Stimulated activated memory B cell treated with anti-CD40 and anti-IgM and Interleukin-4, amounts not matched to agents 10 μg/mL and 1 μg/mL and 100 μg/mL, for 72 hours (primary cell): ENCODE results near the gene SUCO.

Source experiments
- ATAC-seq: fragments of 150-1000 bp; cut with Tn5 transposase; 2 replicates; pipeline ENCODE4 v1.10.0; 2021
- H3K27ac Mint-ChIP-seq: one replicate; pipeline ENCODE4 v1.8.0; 2022; ENCODE audit warnings: mild to moderate bottlenecking, mixed read lengths
- H3K27me3 Mint-ChIP-seq: one replicate; pipeline ENCODE4 v1.8.0; 2022; ENCODE audit warnings: mixed read lengths
- H3K36me3 Mint-ChIP-seq: one replicate; pipeline ENCODE4 v1.8.0; 2022; ENCODE audit warnings: mixed read lengths
- H3K4me1 Mint-ChIP-seq: one replicate; pipeline ENCODE4 v1.8.0; 2022; ENCODE audit warnings: mixed read lengths
- H3K4me3 Mint-ChIP-seq: one replicate; pipeline ENCODE4 v1.8.0; 2022; ENCODE audit warnings: mild to moderate bottlenecking, moderate library complexity, mixed read lengths
- H3K9me3 Mint-ChIP-seq: one replicate; pipeline ENCODE4 v1.8.0; 2022; ENCODE audit warnings: mixed read lengths

Gene SUCO

DNA sequence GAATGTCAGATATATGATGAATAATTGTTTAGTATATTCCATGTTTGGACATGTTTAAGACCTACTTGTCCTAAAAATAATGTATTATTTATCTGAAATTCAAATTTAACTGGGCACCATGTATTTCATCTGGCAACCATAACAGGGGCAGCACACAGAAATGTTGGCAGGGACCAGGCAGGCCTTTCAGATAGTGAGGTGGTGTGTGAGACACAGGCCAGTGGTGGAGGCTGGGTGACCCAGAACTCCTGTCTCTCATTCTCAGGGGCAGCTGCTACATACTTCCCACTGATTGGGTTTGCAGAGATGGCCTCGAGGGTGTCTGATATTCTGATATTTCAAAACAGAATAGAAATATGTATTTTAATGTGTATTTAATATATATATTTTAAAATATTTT lies 124.6 kb downstream of the SUCO start:
- H3K4me1 Mint-ChIP-seq = peaks cover 7% of the 10 kb centered on the region

DNA sequence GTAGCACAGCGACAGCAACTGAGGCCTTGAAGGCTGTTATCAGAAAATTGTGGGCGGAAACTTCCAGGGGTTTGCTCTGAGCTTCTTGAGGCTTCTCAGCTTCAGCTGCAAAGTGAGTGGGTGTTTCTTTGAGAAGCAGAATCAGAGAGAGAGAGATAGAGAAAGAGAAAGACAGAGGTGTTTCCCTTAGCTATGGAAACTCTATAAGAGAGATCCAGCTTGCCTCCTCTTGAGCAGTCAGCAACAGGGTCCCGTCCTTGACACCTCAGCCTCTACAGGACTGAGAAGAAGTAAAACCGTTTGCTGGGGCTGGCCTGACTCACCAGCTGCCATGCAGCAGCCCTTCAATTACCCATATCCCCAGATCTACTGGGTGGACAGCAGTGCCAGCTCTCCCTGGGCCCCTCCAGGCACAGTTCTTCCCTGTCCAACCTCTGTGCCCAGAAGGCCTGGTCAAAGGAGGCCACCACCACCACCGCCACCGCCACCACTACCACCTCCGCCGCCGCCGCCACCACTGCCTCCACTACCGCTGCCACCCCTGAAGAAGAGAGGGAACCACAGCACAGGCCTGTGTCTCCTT lies 126.0 kb downstream of the SUCO start, which contains the start of gene FASLG:
TSS of gene FASLG (plus strand) at position 233 of the 583 bp plus-strand sequence. CDS start at position 332, 99 bp downstream.
- no peaks in the 10 kb centered on the region for H3K36me3 Mint-ChIP-seq
- peaks cover 4% of the 10 kb centered on the region for H3K9me3 Mint-ChIP-seq
- peak; percentile 22 for ATAC-seq
- H3K4me1 Mint-ChIP-seq = peaks cover 19% of the 10 kb centered on the region
- peaks cover 8% of the 10 kb centered on the region for H3K27me3 Mint-ChIP-seq
- no peak within 1 kb of the TSS for H3K4me3 Mint-ChIP-seq
- H3K27ac Mint-ChIP-seq = no peak within 1 kb of the TSS

More for the DNA sequence above, 124.6 kb downstream of the SUCO start:
- H3K4me3 Mint-ChIP-seq = no peak overlapping the region
- no peaks in the 10 kb centered on the region for H3K36me3 Mint-ChIP-seq
- no peaks in the 10 kb centered on the region for H3K9me3 Mint-ChIP-seq
- H3K27me3 Mint-ChIP-seq = peaks cover 8% of the 10 kb centered on the region
- H3K27ac Mint-ChIP-seq = no peak overlapping the region
- ATAC-seq = no peak

DNA sequence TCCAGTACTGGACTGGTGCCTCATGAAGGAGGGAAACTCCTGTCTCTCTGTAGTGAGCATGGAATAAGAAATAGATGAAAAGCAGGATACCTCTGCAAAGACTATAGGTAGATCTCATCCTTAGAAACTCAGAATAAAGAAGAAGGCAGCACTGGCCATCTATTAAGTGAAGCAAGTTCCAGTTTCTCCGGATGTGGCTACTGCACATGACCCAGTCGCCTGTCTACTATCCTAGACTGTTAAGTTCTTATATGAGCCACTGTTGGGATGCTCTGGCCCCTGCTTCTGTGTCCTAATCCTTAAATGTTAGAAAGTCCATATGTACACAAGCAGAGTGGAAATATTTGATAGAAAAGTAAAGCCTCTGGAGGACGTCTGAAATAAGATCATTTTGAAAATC lies 128.2 kb downstream of the SUCO start:
- Mint-ChIP-seq H3K36me3 (no peaks in the 10 kb centered on the region), H3K27ac (no peak overlapping the region), H3K4me1 (peaks cover 19% of the 10 kb centered on the region), H3K9me3 (peaks cover 4% of the 10 kb centered on the region), H3K27me3 (peaks cover 8% of the 10 kb centered on the region), H3K4me3 (no peak overlapping the region)
- ATAC-seq = no peak
